ENCODE results near the gene PIKFYVE.
"Not testable (repeated sequence)": the region's sequence is repeated elsewhere in the genome, so short reads cannot be mapped to it uniquely, and the experiment has no call there.

The PIKFYVE gene

GRCh38 chr2:208352644-208353567 lies 86.9 kb downstream of the PIKFYVE start:
- Histone ChIP-seq H3K9me3 (ENCODE audit: control insufficient read depth, insufficient read depth, low read length) (no peaks in the 10 kb centered on the region), H3K4me1 (ENCODE audit: insufficient read depth, low read length) (no peaks in the 10 kb centered on the region), H3K9ac (ENCODE audit: low read depth, low read length) (no peak overlapping the region), H3K36me3 (ENCODE audit: insufficient read depth, low read length) (peaks cover 16% of the 10 kb centered on the region; the same call in 1 of the 2 replicates)

GRCh38 chr2:208354964-208355381 lies 88.9 kb downstream of the PIKFYVE start:
- Histone ChIP-seq H3K9me3 (ENCODE audit: control insufficient read depth, insufficient read depth, low read length) (no peaks in the 10 kb centered on the region), H3K9ac (ENCODE audit: low read depth, low read length) (no peak overlapping the region), H3K4me1 (ENCODE audit: insufficient read depth, low read length) (no peaks in the 10 kb centered on the region), H3K36me3 (ENCODE audit: insufficient read depth, low read length) (peaks cover 16% of the 10 kb centered on the region; the same call in 1 of the 2 replicates)

GRCh38 chr2:208356420-208356819 lies 90.4 kb downstream of the PIKFYVE start:
- not testable (repeated sequence) for H3K9me3 ChIP-seq (ENCODE audit: control insufficient read depth, insufficient read depth, low read length); H3K9ac ChIP-seq (ENCODE audit: low read depth, low read length); H3K4me1 ChIP-seq (ENCODE audit: insufficient read depth, low read length)
- peaks cover 12% of the 10 kb centered on the region; the same call in 1 of the 2 replicates for H3K36me3 ChIP-seq (ENCODE audit: insufficient read depth, low read length)

GRCh38 chr2:208356846-208357574 lies 91.0 kb downstream of the PIKFYVE start:
- no peaks in the 10 kb centered on the region for H3K9me3 ChIP-seq (ENCODE audit: control insufficient read depth, insufficient read depth, low read length)
- peaks cover 9% of the 10 kb centered on the region; the same call in 1 of the 2 replicates for H3K36me3 ChIP-seq (ENCODE audit: insufficient read depth, low read length)
- H3K4me1 ChIP-seq (ENCODE audit: insufficient read depth, low read length) = no peaks in the 10 kb centered on the region
- H3K9ac ChIP-seq (ENCODE audit: low read depth, low read length) = no peak overlapping the region

GRCh38 chr2:208358758-208359631 lies 92.9 kb downstream of the PIKFYVE start:
- Histone ChIP-seq H3K9ac (ENCODE audit: low read depth, low read length) (peak overlapping the region; percentile 36; the same call in 1 of the 2 replicates), H3K36me3 (ENCODE audit: insufficient read depth, low read length) (peaks cover 4% of the 10 kb centered on the region; the same call in 1 of the 2 replicates), H3K4me1 (ENCODE audit: insufficient read depth, low read length) (no peaks in the 10 kb centered on the region), H3K9me3 (ENCODE audit: control insufficient read depth, insufficient read depth, low read length) (no peaks in the 10 kb centered on the region)

GRCh38 chr2:208359632-208359986 lies 93.6 kb downstream of the PIKFYVE start:
- Histone ChIP-seq H3K36me3 (ENCODE audit: insufficient read depth, low read length) (peaks cover 4% of the 10 kb centered on the region; the same call in 1 of the 2 replicates), H3K4me1 (ENCODE audit: insufficient read depth, low read length) (no peaks in the 10 kb centered on the region), H3K9ac (ENCODE audit: low read depth, low read length) (peak overlapping the region; percentile 36; the same call in 1 of the 2 replicates), H3K9me3 (ENCODE audit: control insufficient read depth, insufficient read depth, low read length) (no peaks in the 10 kb centered on the region)

GRCh38 chr2:208360259-208361076 lies 94.4 kb downstream of the PIKFYVE start:
- Histone ChIP-seq H3K9me3 (ENCODE audit: control insufficient read depth, insufficient read depth, low read length) (no peaks in the 10 kb centered on the region), H3K4me1 (ENCODE audit: insufficient read depth, low read length) (no peaks in the 10 kb centered on the region), H3K36me3 (ENCODE audit: insufficient read depth, low read length) (no peaks in the 10 kb centered on the region; the same call in 1 of the 2 replicates), H3K9ac (ENCODE audit: low read depth, low read length) (peak overlapping the region; percentile 36; the same call in 1 of the 2 replicates)

GRCh38 chr2:208361077-208361441 lies 95.0 kb downstream of the PIKFYVE start:
- Histone ChIP-seq H3K9ac (ENCODE audit: low read depth, low read length) (no peak overlapping the region), H3K9me3 (ENCODE audit: control insufficient read depth, insufficient read depth, low read length) (no peaks in the 10 kb centered on the region), H3K36me3 (ENCODE audit: insufficient read depth, low read length) (no peaks in the 10 kb centered on the region; the same call in 1 of the 2 replicates), H3K4me1 (ENCODE audit: insufficient read depth, low read length) (no peaks in the 10 kb centered on the region)

GRCh38 chr2:208363485-208363884 lies 97.4 kb downstream of the PIKFYVE start:
- Histone ChIP-seq H3K36me3 (ENCODE audit: insufficient read depth, low read length) (no peaks in the 10 kb centered on the region), H3K9ac (ENCODE audit: low read depth, low read length) (no peak overlapping the region), H3K9me3 (ENCODE audit: control insufficient read depth, insufficient read depth, low read length) (no peaks in the 10 kb centered on the region), H3K4me1 (ENCODE audit: insufficient read depth, low read length) (no peaks in the 10 kb centered on the region)

GRCh38 chr2:208366215-208367127 lies 100.4 kb downstream of the PIKFYVE start:
- H3K36me3 ChIP-seq (ENCODE audit: insufficient read depth, low read length) = no peaks in the 10 kb centered on the region
- no peaks in the 10 kb centered on the region for H3K4me1 ChIP-seq (ENCODE audit: insufficient read depth, low read length)
- H3K9me3 ChIP-seq (ENCODE audit: control insufficient read depth, insufficient read depth, low read length) = no peaks in the 10 kb centered on the region
- no peak overlapping the region for H3K9ac ChIP-seq (ENCODE audit: low read depth, low read length)

GRCh38 chr2:208369091-208369490 lies 103.0 kb downstream of the PIKFYVE start:
- no peaks in the 10 kb centered on the region for H3K36me3 ChIP-seq (ENCODE audit: insufficient read depth, low read length)

GRCh38 chr2:208370881-208371633 lies 105.0 kb downstream of the PIKFYVE start:
- Histone ChIP-seq H3K4me1 (ENCODE audit: insufficient read depth, low read length) (peaks cover 6% of the 10 kb centered on the region), H3K36me3 (ENCODE audit: insufficient read depth, low read length) (no peaks in the 10 kb centered on the region), H3K9me3 (ENCODE audit: control insufficient read depth, insufficient read depth, low read length) (no peaks in the 10 kb centered on the region), H3K9ac (ENCODE audit: low read depth, low read length) (no peak overlapping the region)

More at GRCh38 chr2:208369091-208369490, 103.0 kb downstream of the PIKFYVE start:
- H3K9ac ChIP-seq (ENCODE audit: low read depth, low read length) = no peak overlapping the region
- H3K9me3 ChIP-seq (ENCODE audit: control insufficient read depth, insufficient read depth, low read length) = no peaks in the 10 kb centered on the region
- H3K4me1 ChIP-seq (ENCODE audit: insufficient read depth, low read length) = no peaks in the 10 kb centered on the region

Measured in ES-I3 (cell line).